Stomach (tissue), 4 donors: ENCODE measurements around the gene BANF1.

ENCODE experiments used
- EP300 ChIP-seq: sonication (generic); formaldehyde crosslinking; IDR thresholded peaks from one replicate; pipeline ENCODE4 v1.6.1; 2017; ENCODE audit warnings: antibody characterized with exemption
- POLR2A ChIP-seq, 4 donors: fragments of 450-650 bp; IDR thresholded peaks; one replicate each; pipeline ENCODE4 v1.6.1; 2016; ENCODE audit warnings: antibody characterized with exemption in 4 of 4, control low read depth in 2 of 4, mild to moderate bottlenecking in 1 of 4, moderate library complexity in 1 of 4

GRCh38 chr11:66012946-66013761, 10.9 kb downstream of the BANF1 start:
- no peak for TF ChIP-seq POLR2A (IDR thresholded peaks at IDR 0.05)
- TF ChIP-seq EP300, result no peak
